Loucy (cell line): ENCODE results near the gene SIL1.

Experiments used
- CTCF ChIP-seq: fragments of 200-600 bp; sonication (generic); conservative IDR thresholded peaks from 2 replicates; pipeline ENCODE4 v1.5.1; 2014; ENCODE audit warnings: mild to moderate bottlenecking, antibody characterized with exemption, low read length
- EZH2phosphoT487 ChIP-seq: fragments of 200-600 bp; IDR thresholded peaks from 2 replicates; pipeline ENCODE4 v1.6.1; 2018; ENCODE audit warnings: antibody characterized with exemption, mild to moderate bottlenecking, moderate library complexity, borderline replicate concordance

- peak; percentile 52 for TF ChIP-seq CTCF
- TF ChIP-seq EZH2phosphoT487: no peak
Observed at GRCh38 chr5:139193928-139194327, 4.2 kb downstream of the SIL1 start.
